Hematopoietic multipotent progenitor cell treated with erythropoietin and hydrocortisone succinate and interleukin-3 and kit ligand, for 17 days (in vitro differentiated cells): ENCODE results near the gene SOCS3.
"Not testable (repeated sequence)": the region's sequence is repeated elsewhere in the genome, so short reads cannot be mapped to it uniquely, and the experiment has no call there.

Experiments used
- DNase-seq: peaks from one replicate; pipeline ENCODE4 v3.0.0-alpha.2; 2015; ENCODE audit warnings: low spot score

Gene SOCS3

GRCh38 chr17:78348055-78348770, 11.7 kb downstream of the SOCS3 start:
- DNase-seq = no peak

GRCh38 chr17:78347453-78347852, 12.4 kb downstream of the SOCS3 start:
- DNase-seq = no peak

GRCh38 chr17:78346605-78347250, 13.1 kb downstream of the SOCS3 start:
- DNase-seq = no peak

- DNase-seq = no peak
Observed at GRCh38 chr17:78345791-78346494, 13.9 kb downstream of the SOCS3 start.

GRCh38 chr17:78345172-78345571, 14.7 kb downstream of the SOCS3 start:
- no peak for DNase-seq

GRCh38 chr17:78344666-78345065, 15.2 kb downstream of the SOCS3 start:
- no peak for DNase-seq

GRCh38 chr17:78343543-78344201, 16.2 kb downstream of the SOCS3 start:
- DNase-seq = no peak

GRCh38 chr17:78343187-78343542, 16.7 kb downstream of the SOCS3 start:
- no peak for DNase-seq

- DNase-seq = no peak
Observed at GRCh38 chr17:78342449-78343186, 17.3 kb downstream of the SOCS3 start.

GRCh38 chr17:78341559-78342448, 18.1 kb downstream of the SOCS3 start:
- DNase-seq = peak; percentile 18

GRCh38 chr17:78340183-78340955, 19.5 kb downstream of the SOCS3 start:
- DNase-seq = no peak

- no peak for DNase-seq
Observed at GRCh38 chr17:78338486-78339259, 21.2 kb downstream of the SOCS3 start.

GRCh38 chr17:78337244-78338109, 22.4 kb downstream of the SOCS3 start:
- DNase-seq = no peak

- DNase-seq = no peak
Observed at GRCh38 chr17:78335209-78335608, 24.7 kb downstream of the SOCS3 start.

- DNase-seq = no peak
Observed at GRCh38 chr17:78332991-78333390, 26.9 kb downstream of the SOCS3 start.

GRCh38 chr17:78331355-78331754, 28.5 kb downstream of the SOCS3 start:
- DNase-seq = not testable (repeated sequence)

GRCh38 chr17:78330570-78331224, 29.2 kb downstream of the SOCS3 start:
- no peak for DNase-seq
